ENCODE results near the gene ECHDC3. TPM values are rescaled to one million over a fixed set of nuclear protein-coding genes. Genes with fewer than 3 reads are reported as not detected.

Gene ECHDC3
- total and polyA plus RNA-seq, 2 of the 4 experiments (the other 2 are of a cell fraction): 4.3 to 5.0 TPM

GRCh38 chr10:11763501-11763861 is 21.3 kb downstream of the ECHDC3 start:
- Histone ChIP-seq H3K14ac (replicated peaks; ENCODE audit: low read depth, low read length) (no peak overlapping the region), H3K9ac (ENCODE audit: low read depth, low read length) (no peak overlapping the region), H3K9me1 (ENCODE audit: insufficient read depth, low read length) (no peaks in the 10 kb centered on the region), H3K9me3 (ENCODE audit: control insufficient read depth, insufficient read depth, low read length) (no peaks in the 10 kb centered on the region), H3K56ac (ENCODE audit: extremely low read depth, insufficient read depth, low read length) (no peak overlapping the region), H2AK9ac (replicated peaks; ENCODE audit: low read depth, low read length, poor library complexity) (no peak overlapping the region), H3K18ac (ENCODE audit: low read depth, low read length) (no peak overlapping the region), H2AK5ac (ENCODE audit: low read depth, low read length) (no peak overlapping the region), H3K4me1 (ENCODE audit: control insufficient read depth, insufficient read depth, low read length) (peaks cover 1% of the 10 kb centered on the region; the same call in 1 of the 2 replicates), H3K36me3 (ENCODE audit: control insufficient read depth, insufficient read depth, low read length) (peaks cover 3% of the 10 kb centered on the region; the same call in 1 of the 2 replicates), H3K79me1 (ENCODE audit: low read depth in 1 of 2, low read length in 2 of 2) (no peaks in the 10 kb centered on the region), H3K27me3 (ENCODE audit: control insufficient read depth, insufficient read depth, low read length) (no peaks in the 10 kb centered on the region), H2BK120ac (ENCODE audit: low read depth, low read length) (no peak overlapping the region), H2BK5ac (ENCODE audit: low read depth, low read length, poor library complexity, severe bottlenecking) (no peak overlapping the region), H2BK15ac (ENCODE audit: low read depth, low read length) (no peak overlapping the region), H3K4me3 (ENCODE audit: insufficient read depth, low read depth, low read length) (no peak overlapping the region), H3K23ac (ENCODE audit: low read depth, low read length) (no peak overlapping the region), H3K4me2 (ENCODE audit: low read depth, low read length) (no peak overlapping the region), H4K91ac (ENCODE audit: insufficient read depth, low read depth, low read length) (no peak overlapping the region), H4K8ac (ENCODE audit: low read depth in 2 of 2, low read length in 2 of 2) (no peak overlapping the region), H2BK20ac (ENCODE audit: low read depth, low read length) (no peak overlapping the region), H4K5ac (ENCODE audit: low read depth, low read length) (no peak overlapping the region), H3K27ac (ENCODE audit: insufficient read depth, low read length) (no peak overlapping the region), H2AFZ (replicated peaks; ENCODE audit: low read length, poor library complexity) (no peak overlapping the region), H4K20me1 (ENCODE audit: insufficient read depth, low read length) (no peaks in the 10 kb centered on the region), H3K4ac (ENCODE audit: low read depth, low read length) (no peak overlapping the region)
- intact Hi-C loops (cut with micrococcal nuclease) (no loop called here), in situ Hi-C loops (cut with MboI; ENCODE audit: low sequenced_read_pairs) (no loop called here), dilution Hi-C loops (cut with HindIII; ENCODE audit: low sequenced_read_pairs, unreplicated experiment) (no loop called here)
- CTCF ChIA-PET: interaction anchor here (0.6 kb wide), 1 partner anchor 18 kb away, joined by 5 read pairs; no protein-coding TSS in a partner anchor
- TF ChIP-seq MXI1 (IDR thresholded peaks at IDR 0.05; ENCODE audit: borderline replicate concordance, low read depth, low read length): no peak
- no TSS peak for BruUV-seq (replicated peaks)
- POLR2A ChIA-PET (ENCODE audit: unreplicated experiment): no interaction called here
- DNase-seq (no peak), ATAC-seq (ENCODE audit: low read depth) (no peak)
- WGBS, 2 experiments (ENCODE audit: extremely low coverage in 2 of 2, insufficient read length in 1 of 2): 38% methylated on average over 3 of the region's 8 CpGs; no CpG with 5 or more reads in 1 of the 2 experiments

Data from IMR-90 (cell line).